Measurements from ENCODE around the gene DUSP2. TPM values are rescaled to one million over a fixed set of nuclear protein-coding genes. Genes with fewer than 3 reads are reported as not detected.

DUSP2 gene
- total and polyA plus RNA-seq, 10 of the 15 experiments (the other 5 are each of a cell fraction or from before 2014, with no cell fraction given), result 9.7 to 212 (median 57.2) TPM

DNA sequence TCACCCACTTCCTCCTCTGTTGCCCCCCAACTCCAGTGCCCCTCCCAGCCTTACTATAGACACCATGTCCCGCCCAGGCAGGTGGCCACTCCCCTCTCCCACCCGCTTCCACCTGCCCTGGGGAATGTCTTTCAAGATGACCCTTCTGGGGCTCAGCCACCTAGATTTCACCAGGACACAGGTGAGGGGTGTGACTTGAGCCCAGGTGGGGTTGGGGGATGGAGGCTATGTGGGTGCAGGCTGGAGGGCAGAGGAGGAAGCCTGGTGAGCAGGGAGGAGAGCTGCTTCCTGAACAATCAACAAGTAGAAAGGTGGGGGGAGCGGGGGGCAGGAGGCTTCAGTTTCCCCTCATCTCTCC, 37.6 kb downstream of the DUSP2 start:
- Histone ChIP-seq H3K79me2 (ENCODE audit: control insufficient read depth, insufficient read depth, low read length) (no peaks in the 10 kb centered on the region), H2AFZ (ENCODE audit: control insufficient read depth, low read depth, low read length) (no peak overlapping the region), H3K4me2 (ENCODE audit: control insufficient read depth, insufficient read depth) (no peak overlapping the region), H3K4me1 (ENCODE audit: control insufficient read depth, insufficient read depth, low read length) (no peaks in the 10 kb centered on the region), H4K20me1 (ENCODE audit: control insufficient read depth, insufficient read depth) (no peaks in the 10 kb centered on the region), H3K9ac (ENCODE audit: control insufficient read depth, insufficient read depth, low read length) (no peak overlapping the region), H3K4me3 (no peak overlapping the region), H3K9me3 (replicated peaks; ENCODE audit: control insufficient read depth, insufficient read depth, low read length) (peaks cover 4% of the 10 kb centered on the region; the same call in 2 of the 3 replicates), H3K27ac (ENCODE audit: control insufficient read depth, insufficient read depth) (no peak overlapping the region), H3K36me3 (ENCODE audit: control insufficient read depth in 2 of 2, insufficient read depth in 2 of 2, low read length in 1 of 2) (no peaks in the 10 kb centered on the region), H3K27me3 (replicated peaks in 1 of 2; ENCODE audit: control insufficient read depth in 2 of 2, insufficient read depth in 2 of 2, low read length in 1 of 2) (no peaks in the 10 kb centered on the region)
- POLR2A ChIA-PET, result no interaction called here
- no TSS peak for BruUV-seq (replicated peaks)
- CTCF ChIA-PET, result no interaction called here
- intact Hi-C loops (cut with micrococcal nuclease; ENCODE audit: unreplicated experiment) (no loop called here), in situ Hi-C loops (cut with MboI) (no loop called here)
- SMC1A ChIA-PET (ENCODE audit: uncharacterized antibody, unreplicated experiment), result no interaction called here
- ATAC-seq (no peak), DNase-seq (ENCODE audit: low read depth, low spot score) (no peak), FAIRE-seq (no peak)
- TF ChIP-seq PAX5 (IDR thresholded peaks at IDR 0.05; ENCODE audit: borderline replicate concordance, low read depth, low read length) (no peak), WRNIP1 (IDR thresholded peaks at IDR 0.05; ENCODE audit: borderline replicate concordance, low read depth, low read length) (no peak), CREM (IDR thresholded peaks at IDR 0.05; ENCODE audit: low read depth) (no peak), STAT3 (IDR thresholded peaks at IDR 0.05; ENCODE audit: low read depth, low read length) (no peak), CBFB (IDR thresholded peaks at IDR 0.05; ENCODE audit: low read depth) (no peak), TAF1 (IDR thresholded peaks at IDR 0.05; ENCODE audit: borderline replicate concordance, low read depth, low read length) (no peak), MXI1 (IDR thresholded peaks at IDR 0.05; ENCODE audit: low read depth, low read length) (no peak), CBX3 (IDR thresholded peaks at IDR 0.05; ENCODE audit: borderline replicate concordance, low read depth) (no peak), JUND (IDR thresholded peaks at IDR 0.05; ENCODE audit: low read depth, low read length) (no peak), CHD4 (IDR thresholded peaks at IDR 0.05) (no peak)
- TF ChIP-seq, protein P1, sequence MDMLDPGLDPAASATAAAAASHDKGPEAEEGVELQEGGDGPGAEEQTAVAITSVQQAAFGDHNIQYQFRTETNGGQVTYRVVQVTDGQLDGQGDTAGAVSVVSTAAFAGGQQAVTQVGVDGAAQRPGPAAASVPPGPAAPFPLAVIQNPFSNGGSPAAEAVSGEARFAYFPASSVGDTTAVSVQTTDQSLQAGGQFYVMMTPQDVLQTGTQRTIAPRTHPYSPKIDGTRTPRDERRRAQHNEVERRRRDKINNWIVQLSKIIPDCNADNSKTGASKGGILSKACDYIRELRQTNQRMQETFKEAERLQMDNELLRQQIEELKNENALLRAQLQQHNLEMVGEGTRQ (IDR thresholded peaks at IDR 0.05; ENCODE audit: borderline replicate concordance, low read depth, low read length), result no peak
- TF ChIP-seq, protein P2, sequence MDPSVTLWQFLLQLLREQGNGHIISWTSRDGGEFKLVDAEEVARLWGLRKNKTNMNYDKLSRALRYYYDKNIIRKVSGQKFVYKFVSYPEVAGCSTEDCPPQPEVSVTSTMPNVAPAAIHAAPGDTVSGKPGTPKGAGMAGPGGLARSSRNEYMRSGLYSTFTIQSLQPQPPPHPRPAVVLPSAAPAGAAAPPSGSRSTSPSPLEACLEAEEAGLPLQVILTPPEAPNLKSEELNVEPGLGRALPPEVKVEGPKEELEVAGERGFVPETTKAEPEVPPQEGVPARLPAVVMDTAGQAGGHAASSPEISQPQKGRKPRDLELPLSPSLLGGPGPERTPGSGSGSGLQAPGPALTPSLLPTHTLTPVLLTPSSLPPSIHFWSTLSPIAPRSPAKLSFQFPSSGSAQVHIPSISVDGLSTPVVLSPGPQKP (IDR thresholded peaks at IDR 0.05; ENCODE audit: low read depth, low read length), result no peak
- TF ChIP-seq, protein P3, sequence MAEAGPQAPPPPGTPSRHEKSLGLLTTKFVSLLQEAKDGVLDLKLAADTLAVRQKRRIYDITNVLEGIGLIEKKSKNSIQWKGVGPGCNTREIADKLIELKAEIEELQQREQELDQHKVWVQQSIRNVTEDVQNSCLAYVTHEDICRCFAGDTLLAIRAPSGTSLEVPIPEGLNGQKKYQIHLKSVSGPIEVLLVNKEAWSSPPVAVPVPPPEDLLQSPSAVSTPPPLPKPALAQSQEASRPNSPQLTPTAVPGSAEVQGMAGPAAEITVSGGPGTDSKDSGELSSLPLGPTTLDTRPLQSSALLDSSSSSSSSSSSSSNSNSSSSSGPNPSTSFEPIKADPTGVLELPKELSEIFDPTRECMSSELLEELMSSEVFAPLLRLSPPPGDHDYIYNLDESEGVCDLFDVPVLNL (IDR thresholded peaks at IDR 0.05; ENCODE audit: low read depth, low read length), result no peak
- 10% methylated on average over 3 of the region's 3 CpGs for WGBS (ENCODE audit: insufficient coverage, insufficient replicate concordance, low lambda C conversion rate, missing lambda C conversion rate)
- RAD21 ChIA-PET (ENCODE audit: unreplicated experiment), result no interaction called here

All from GM12878 (cell line).